ENCODE measurements around the gene NT5C1A. TPM values are rescaled to one million over a fixed set of nuclear protein-coding genes. Genes with fewer than 3 reads are reported as not detected.

The NT5C1A gene
- total RNA-seq, 1 experiment from 2014 or later: not detected

- no peak overlapping the region for H3K27ac ChIP-seq (ENCODE audit: insufficient read length, low read depth, low read length)
- no peak overlapping the region for H2BK5ac ChIP-seq (ENCODE audit: insufficient read length, low read length)
- no peaks in the 10 kb centered on the region for H3K79me1 ChIP-seq (ENCODE audit: insufficient read depth, low read depth, low read length, poor library complexity, severe bottlenecking)
Measured at GRCh38 chr1:39635871-39636210, 36.1 kb downstream of the NT5C1A start.

More at GRCh38 chr1:39635871-39636210, 36.1 kb downstream of the NT5C1A start:
- Histone ChIP-seq H3K27me3 (ENCODE audit: insufficient read depth, low read length) (peaks cover 13% of the 10 kb centered on the region; the same call in 1 of the 2 replicates), H2BK120ac (ENCODE audit: low read depth, low read length, poor library complexity, severe bottlenecking) (no peak overlapping the region), H3K18ac (ENCODE audit: insufficient read length, low read depth, low read length) (no peak overlapping the region), H4K8ac (replicated peaks; ENCODE audit: insufficient read length, low read depth, low read length) (no peak overlapping the region), H3K4me2 (ENCODE audit: insufficient read depth, insufficient read length, low read length) (no peak overlapping the region), H3K4me1 (ENCODE audit: insufficient read depth, low read length) (peaks cover 3% of the 10 kb centered on the region; the same call in 1 of the 2 replicates), H2AFZ (ENCODE audit: low read length) (no peak overlapping the region), H3K14ac (ENCODE audit: insufficient read depth, low read length) (no peak overlapping the region), H2BK20ac (ENCODE audit: low read depth, low read length, poor library complexity, severe bottlenecking) (no peak overlapping the region), H3K4ac (ENCODE audit: low read depth, low read length) (no peak overlapping the region), H3K56ac (ENCODE audit: insufficient read length, low read depth, low read length) (no peak overlapping the region), H2BK12ac (ENCODE audit: insufficient read length, low read depth, low read length) (no peak overlapping the region), H4K20me1 (ENCODE audit: control insufficient read depth, insufficient read depth, insufficient read length) (no peaks in the 10 kb centered on the region), H3K9ac (ENCODE audit: extremely low read depth, insufficient read length, low read length) (no peak overlapping the region), H3K23me2 (ENCODE audit: insufficient read length, low read depth, low read length, poor library complexity, severe bottlenecking) (no peaks in the 10 kb centered on the region), H3T11ph (ENCODE audit: low read length) (no peak overlapping the region), H4K91ac (ENCODE audit: insufficient read length, low read depth, low read length) (no peak overlapping the region), H3K9me3 (ENCODE audit: control insufficient read depth, low read depth, low read length) (no peaks in the 10 kb centered on the region), H4K5ac (ENCODE audit: insufficient read length, low read depth, low read length) (no peak overlapping the region), H3K79me2 (ENCODE audit: insufficient read depth, low read length) (no peaks in the 10 kb centered on the region), H3K23ac (ENCODE audit: insufficient read length, low read depth, low read length) (no peak overlapping the region), H2AK5ac (ENCODE audit: insufficient read length, low read length) (no peak overlapping the region), H2BK15ac (ENCODE audit: low read depth, low read length) (no peak overlapping the region)
- Mint-ChIP-seq H3K27me3 (ENCODE audit: low read depth) (peaks cover 95% of the 10 kb centered on the region), H3K4me3 (no peak overlapping the region; a peak in 1 of 5 replicates), H3K4me1 (peaks cover 23 to 25% of the 10 kb centered on the region in 2 experiments), H3K9me3 (no peaks in the 10 kb centered on the region), H3K27ac (no peak overlapping the region), H3K36me3 (ENCODE audit: insufficient read depth in 1 of 3, low read depth in 3 of 3) (no peaks in the 10 kb centered on the region)
- WGBS (ENCODE audit: extremely low coverage, insufficient read length, low lambda C conversion rate): no CpG with 5 or more reads among the region's 2 CpGs
- DNase-seq: no peak
- TF ChIP-seq CTCF (conservative IDR thresholded peaks at IDR 0.05): no peak
